Heart right ventricle (tissue), 16 donors: ENCODE data around the gene KRTAP10-6. TPM values are rescaled to one million over a fixed set of nuclear protein-coding genes. Genes with fewer than 3 reads are reported as not detected.

Experiments used
- ATAC-seq, 8 donors: fragments of 200-7000 bp; cut with Tn5 transposase; one replicate each; pipeline ENCODE4 v1.9.1; 2020; ENCODE audit warnings: mild to moderate bottlenecking in 8 of 8, moderate library complexity in 8 of 8, moderate number of reproducible peaks in 1 of 8
- DNase-seq, 2 donors: peaks; one replicate each; pipeline ENCODE4 v3.0.0-alpha.2; 2020
- H3K27ac ChIP-seq, 10 donors: fragments of 200-600 bp; sonication (generic) in 2 of 10; one replicate each; pipeline versions ENCODE4 v1.5.0 to v1.8.0; 2020 to 2022; ENCODE audit warnings: mild to moderate bottlenecking in 3 of 10
- H3K27me3 ChIP-seq, 7 donors: fragments of 200-600 bp; one replicate each; pipeline ENCODE4 v1.8.0; 2021 to 2022; ENCODE audit warnings: mild to moderate bottlenecking in 2 of 7
- H3K36me3 ChIP-seq, 9 donors: fragments of 200-600 bp; sonication (generic) in 1 of 9; one replicate each; pipeline versions ENCODE4 v1.5.0 to v1.8.0; 2020 to 2022; ENCODE audit warnings: mild to moderate bottlenecking in 2 of 9
- H3K4me1 ChIP-seq, 9 donors: fragments of 200-600 bp; sonication (generic) in 1 of 9; one replicate each; pipeline versions ENCODE4 v1.5.0 to v1.8.0; 2020 to 2022; ENCODE audit warnings: mild to moderate bottlenecking in 4 of 9
- H3K4me3 ChIP-seq, 10 donors: fragments of 200-600 bp; sonication (generic) in 2 of 10; one replicate each; pipeline versions ENCODE4 v1.5.0 to v1.8.0; 2020 to 2022; ENCODE audit warnings: mild to moderate bottlenecking in 7 of 10, moderate library complexity in 2 of 10
- H3K9me3 ChIP-seq, 11 donors: fragments of 200-600 bp in 10 of 11; sonication (generic) in 2 of 11; one replicate each; pipeline versions ENCODE4 v1.5.0 to v1.8.0; 2013 to 2022; ENCODE audit warnings: mild to moderate bottlenecking in 2 of 11, control low read depth in 1 of 11, moderate library complexity in 1 of 11
- CTCF ChIP-seq, 9 donors: fragments of 200-600 bp; sonication (generic) in 2 of 9; IDR thresholded peaks; one replicate each; pipeline versions ENCODE4 v1.5.0 to v1.8.0; 2021 to 2022; ENCODE audit warnings: antibody characterized with exemption in 9 of 9, mild to moderate bottlenecking in 5 of 9, moderate library complexity in 1 of 9
- WGBS, 2 donors: extraction: QIAGEN DNeasy Blood & Tissue Kit; methylation state at CpG; one replicate each; pipeline ENCODE4 v1.1.7; 2013; ENCODE audit warnings: inconsistent platforms in 1 of 2; 5-methylcytosine and 5-hydroxymethylcytosine counted together
- intact Hi-C, 10 donors: fragments of 100-400 bp; cut with DNase I; formaldehyde crosslinking; loops; one replicate each; pipeline versions ENCODE4 v1.11.1 to v1.14.2; 2022
- polyA plus RNA-seq, 2 donors: library from polyadenylated mRNA; stranded (reverse); fragments of 200-250 nt; gene quantifications; one replicate each; pipeline ENCODE4 v1.2.3, GENCODE V29; 2013
- total RNA-seq, 10 donors: library from RNA; stranded (reverse); fragmentation: NEBNext Ultra II Directional in 3 of 10; extraction: Animal tissue kit (Norgen Biotek cat#: 25700) in 3 of 10; gene quantifications; one replicate each; pipeline versions ENCODE4 v1.2.1 to v1.2.4, GENCODE V29; 2021 to 2023
- donor health status: Arrhythmogenic right ventricular cardiomyopathy.
- donor health status: ischemic (EF 13 %, LVEDD 7.1; RV severe dilation, severe dysfunction).
- donor health status: healthy with polysubstance abuse.
- donor health status: DM: no; HTN: yes; CAD: no.
- donor health status: DM: no; HTN: no; CAD: no.
- donor health status: ischemic (EF 25% LVEDD 6.9; RV normal size, moderate dysfunction).
- donor health status: ischemic (EF 25% LVEDD 5.7; RV mildly dilated, moderate dysfunction).
- donor health status: healthy.
- donor health status: DM: yes; HTN: yes; CAD: no.
- donor health status: Ischemic cardiomyopathy.
- donor health status: ischemic (EF 35%, LVEDD 5.7; RV mildly dilated, moderate dysfunction).
- donor health status: nonischemic (EF 11% LVEDD 7.7; RV severe dilation, severe dysfunction).
- donor health status: DM: yes; HTN: yes; CAD: no.
- donor health status: PGD.
- donor health status: ischemic (EF 29% LVEDD 5.4; RV normal size, mild dysfunction).
- donor health status: nonischemic (EF 23%, LVEDD 6.1; RV moderate dilation, normal function).

The KRTAP10-6 gene
- total and polyA plus RNA-seq, 12 donors = not detected

- no peak overlapping the region for H3K27ac ChIP-seq
- DNase-seq = no peak
- no peak for ATAC-seq
- H3K27me3 ChIP-seq = peaks cover 0 to 61% (median 31%) of the 10 kb centered on the region in 7 donors
- peaks cover 0 to 4% (median 0%) of the 10 kb centered on the region in 9 donors for H3K4me1 ChIP-seq
- no peak for TF ChIP-seq CTCF (IDR thresholded peaks at IDR 0.05)
- peaks cover 0 to 12% (median 0%) of the 10 kb centered on the region in 11 donors for H3K9me3 ChIP-seq
- intact Hi-C loops = no loop called here
- no peak overlapping the region for H3K4me3 ChIP-seq
- H3K36me3 ChIP-seq = no peaks in the 10 kb centered on the region
- WGBS, 2 donors = 72 to 78% methylated on average over 24 of the region's 24 CpGs
These were observed 2.6 kb downstream of the KRTAP10-6 start for GRCh38 chr21:44589586-44590305.

GRCh38 chr21:44589094-44589493 is 3.2 kb downstream of the KRTAP10-6 start:
- Histone ChIP-seq H3K9me3 (peaks cover 0 to 12% (median 0%) of the 10 kb centered on the region in 11 donors), H3K4me1 (peaks cover 0 to 4% (median 0%) of the 10 kb centered on the region in 9 donors), H3K36me3 (no peaks in the 10 kb centered on the region), H3K27me3 (peaks cover 0 to 66% (median 32%) of the 10 kb centered on the region in 7 donors), H3K27ac (no peak overlapping the region), H3K4me3 (no peak overlapping the region)
- WGBS, 2 donors = 95 to 96% methylated on average over 2 of the region's 2 CpGs
- DNase-seq (no peak), ATAC-seq (no peak)
- no peak for TF ChIP-seq CTCF (IDR thresholded peaks at IDR 0.05)
- intact Hi-C loops = no loop called here

GRCh38 chr21:44585892-44586291 is 6.4 kb downstream of the KRTAP10-6 start:
- no peak for ATAC-seq
- Histone ChIP-seq H3K4me3 (no peak overlapping the region), H3K36me3 (no peaks in the 10 kb centered on the region), H3K27me3 (peaks cover 0 to 65% (median 25%) of the 10 kb centered on the region in 7 donors), H3K27ac (no peak overlapping the region), H3K4me1 (no peaks in the 10 kb centered on the region), H3K9me3 (peaks cover 0 to 29% (median 2%) of the 10 kb centered on the region in 11 donors)
- TF ChIP-seq CTCF (IDR thresholded peaks at IDR 0.05) = no peak
- 83% methylated on average over 3 of the region's 3 CpGs for WGBS, 2 donors
- no peak for DNase-seq
- intact Hi-C loops = no loop called here

GRCh38 chr21:44583800-44584147 is 8.5 kb downstream of the KRTAP10-6 start:
- 71% methylated on average over 6 of the region's 6 CpGs for WGBS, 2 donors
- DNase-seq = no peak
- no peak overlapping the region for H3K4me3 ChIP-seq
- H3K27ac ChIP-seq = no peak overlapping the region
- H3K36me3 ChIP-seq = no peaks in the 10 kb centered on the region
- TF ChIP-seq CTCF (IDR thresholded peaks at IDR 0.05) = no peak
- intact Hi-C loops = no loop called here
- no peak for ATAC-seq
- H3K4me1 ChIP-seq = no peaks in the 10 kb centered on the region
- peaks cover 0 to 33% (median 3%) of the 10 kb centered on the region in 11 donors for H3K9me3 ChIP-seq
- H3K27me3 ChIP-seq = peaks cover 0 to 61% (median 22%) of the 10 kb centered on the region in 7 donors
